AG08396 (cell line): ENCODE measurements around the gene RIMKLB.
"Not testable (repeated sequence)": the region's sequence is repeated elsewhere in the genome, so short reads cannot be mapped to it uniquely, and the experiment has no call there.

Source experiments
- DNase-seq: peaks from one replicate; pipeline ENCODE4 v3.0.0; 2012; ENCODE audit warnings: low spot score, mixed read lengths

Gene RIMKLB

GRCh38 chr12:8818526-8818925 lies 120.7 kb downstream of the RIMKLB start:
- DNase-seq: no peak

- DNase-seq: no peak
These were observed 121.8 kb downstream of the RIMKLB start for GRCh38 chr12:8819666-8819980.

- not testable (repeated sequence) for DNase-seq
These were observed 123.1 kb downstream of the RIMKLB start for GRCh38 chr12:8820676-8821407.

GRCh38 chr12:8821591-8821990 lies 123.8 kb downstream of the RIMKLB start:
- DNase-seq: no peak

GRCh38 chr12:8822298-8822697 lies 124.5 kb downstream of the RIMKLB start, which contains the start of gene A2ML1:
TSS of gene A2ML1 (plus strand) at chr12:8822621. CDS start at chr12:8822652, 31 bp downstream.
- no peak for DNase-seq

GRCh38 chr12:8823565-8824300 lies 125.9 kb downstream of the RIMKLB start:
- DNase-seq: peak; percentile 29

GRCh38 chr12:8827551-8828256 lies 129.9 kb downstream of the RIMKLB start:
- DNase-seq: no peak

- no peak for DNase-seq
These were observed 130.7 kb downstream of the RIMKLB start for GRCh38 chr12:8828257-8829124.

- no peak for DNase-seq
These were observed 131.3 kb downstream of the RIMKLB start for GRCh38 chr12:8829125-8829518.

- DNase-seq: no peak
These were observed 131.8 kb downstream of the RIMKLB start for GRCh38 chr12:8829621-8830020.

- no peak for DNase-seq
These were observed 133.3 kb downstream of the RIMKLB start for GRCh38 chr12:8831116-8831515.

- no peak for DNase-seq
These were observed 134.7 kb downstream of the RIMKLB start for GRCh38 chr12:8832500-8832899.
